ENCODE measurements around the gene PLAGL1.

GRCh38 chr6:143993965-143994646 lies 14.0 kb downstream of the PLAGL1 start:
- TF ChIP-seq, protein P1, sequence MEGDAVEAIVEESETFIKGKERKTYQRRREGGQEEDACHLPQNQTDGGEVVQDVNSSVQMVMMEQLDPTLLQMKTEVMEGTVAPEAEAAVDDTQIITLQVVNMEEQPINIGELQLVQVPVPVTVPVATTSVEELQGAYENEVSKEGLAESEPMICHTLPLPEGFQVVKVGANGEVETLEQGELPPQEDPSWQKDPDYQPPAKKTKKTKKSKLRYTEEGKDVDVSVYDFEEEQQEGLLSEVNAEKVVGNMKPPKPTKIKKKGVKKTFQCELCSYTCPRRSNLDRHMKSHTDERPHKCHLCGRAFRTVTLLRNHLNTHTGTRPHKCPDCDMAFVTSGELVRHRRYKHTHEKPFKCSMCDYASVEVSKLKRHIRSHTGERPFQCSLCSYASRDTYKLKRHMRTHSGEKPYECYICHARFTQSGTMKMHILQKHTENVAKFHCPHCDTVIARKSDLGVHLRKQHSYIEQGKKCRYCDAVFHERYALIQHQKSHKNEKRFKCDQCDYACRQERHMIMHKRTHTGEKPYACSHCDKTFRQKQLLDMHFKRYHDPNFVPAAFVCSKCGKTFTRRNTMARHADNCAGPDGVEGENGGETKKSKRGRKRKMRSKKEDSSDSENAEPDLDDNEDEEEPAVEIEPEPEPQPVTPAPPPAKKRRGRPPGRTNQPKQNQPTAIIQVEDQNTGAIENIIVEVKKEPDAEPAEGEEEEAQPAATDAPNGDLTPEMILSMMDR (IDR thresholded peaks at IDR 0.05) = no peak
- TF ChIP-seq EP300 (IDR thresholded peaks at IDR 0.05) (no peak), POLR2A (IDR thresholded peaks at IDR 0.05) (no peak), POLR2AphosphoS5 (IDR thresholded peaks at IDR 0.05) (no peak)
